SJSA1 (cell line): ENCODE results near the gene GRK1. TPM values are rescaled to one million over a fixed set of nuclear protein-coding genes. Genes with fewer than 3 reads are reported as not detected.
"Not testable (repeated sequence)": the region's sequence is repeated elsewhere in the genome, so short reads cannot be mapped to it uniquely, and the experiment has no call there.

Experiments used
- DNase-seq, 2 experiments: peaks; one replicate each; pipeline ENCODE4 v3.0.0-alpha.2; 2015 to 2020; ENCODE audit warnings: low spot score in 2 of 2, low read depth in 1 of 2
- H3K27ac ChIP-seq: fragments of 250-450 bp; sonication (Bioruptor Pico); 2 replicates; pipeline ENCODE4 v1.5.1; 2020; ENCODE audit warnings: mild to moderate bottlenecking, moderate library complexity
- H3K27me3 ChIP-seq: fragments of 250-450 bp; sonication (Bioruptor Pico); replicated peaks from 2 replicates; pipeline ENCODE4 v1.5.1; 2020; ENCODE audit warnings: mild to moderate bottlenecking, moderate library complexity
- H3K36me3 ChIP-seq: fragments of 250-450 bp; sonication (Bioruptor Pico); 2 replicates; pipeline ENCODE4 v1.5.1; 2020; ENCODE audit warnings: mild to moderate bottlenecking
- H3K4me1 ChIP-seq: fragments of 250-450 bp; sonication (Bioruptor Pico); replicated peaks from 2 replicates; pipeline ENCODE4 v1.6.1; 2021; ENCODE audit warnings: mild to moderate bottlenecking
- H3K4me3 ChIP-seq: fragments of 250-450 bp; sonication (Bioruptor Pico); 2 replicates; pipeline ENCODE4 v1.5.1; 2020; ENCODE audit warnings: mild to moderate bottlenecking
- H3K9me3 ChIP-seq: fragments of 250-450 bp; sonication (Bioruptor Pico); replicated peaks from 2 replicates; pipeline ENCODE4 v1.5.1; 2020; ENCODE audit warnings: mild to moderate bottlenecking
- total RNA-seq: library from RNA; depleted of rRNA; stranded (reverse); fragments of >200 nt; shearing (Covaris generic); gene quantifications from 2 replicates; pipeline ENCODE4 v1.2.3, GENCODE V29; 2014

GRK1 gene
- total RNA-seq, 1 experiment from 2014 or later: 0.08 TPM

- H3K9me3 ChIP-seq, H3K4me3 ChIP-seq, H3K27ac ChIP-seq, H3K36me3 ChIP-seq, DNase-seq: not testable (repeated sequence)
- peaks cover 33% of the 10 kb centered on the region for H3K27me3 ChIP-seq
- peaks cover 16% of the 10 kb centered on the region for H3K4me1 ChIP-seq
These were observed 78.6 kb downstream of the GRK1 start for GRCh38 chr13:113745500-113746142.

DNA sequence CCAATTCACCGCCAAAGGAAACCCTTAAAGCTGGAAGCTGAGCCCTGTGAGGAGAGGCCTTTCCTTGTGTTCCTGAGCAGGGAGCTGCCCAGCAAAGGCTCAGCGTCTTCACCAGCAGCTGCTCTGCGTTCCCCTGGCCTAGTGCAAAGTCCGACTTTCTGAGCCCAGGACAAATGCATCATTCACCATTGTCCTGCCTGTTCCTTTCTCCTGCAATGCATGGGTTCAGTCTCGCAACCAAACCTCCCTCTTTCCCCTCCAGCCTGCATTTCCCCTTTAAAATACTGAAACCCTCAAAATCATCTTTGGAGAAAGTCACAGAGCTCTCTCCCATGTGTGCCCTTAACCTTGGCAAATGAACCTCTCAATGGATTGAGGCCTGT is 79.1 kb downstream of the GRK1 start:
- H3K4me3 ChIP-seq: no peak overlapping the region
- H3K27me3 ChIP-seq: peaks cover 32% of the 10 kb centered on the region
- H3K4me1 ChIP-seq: peaks cover 16% of the 10 kb centered on the region
- H3K36me3 ChIP-seq: no peaks in the 10 kb centered on the region
- H3K27ac ChIP-seq: no peak overlapping the region
- no peak for DNase-seq
- H3K9me3 ChIP-seq: peaks cover 12% of the 10 kb centered on the region

- Histone ChIP-seq H3K4me3 (no peak overlapping the region), H3K27ac (no peak overlapping the region), H3K36me3 (no peaks in the 10 kb centered on the region), H3K4me1 (peaks cover 11% of the 10 kb centered on the region), H3K9me3 (peaks cover 18% of the 10 kb centered on the region), H3K27me3 (peaks cover 27% of the 10 kb centered on the region)
- DNase-seq: no peak
These were observed 79.7 kb downstream of the GRK1 start for GRCh38 chr13:113746671-113747070.

DNA sequence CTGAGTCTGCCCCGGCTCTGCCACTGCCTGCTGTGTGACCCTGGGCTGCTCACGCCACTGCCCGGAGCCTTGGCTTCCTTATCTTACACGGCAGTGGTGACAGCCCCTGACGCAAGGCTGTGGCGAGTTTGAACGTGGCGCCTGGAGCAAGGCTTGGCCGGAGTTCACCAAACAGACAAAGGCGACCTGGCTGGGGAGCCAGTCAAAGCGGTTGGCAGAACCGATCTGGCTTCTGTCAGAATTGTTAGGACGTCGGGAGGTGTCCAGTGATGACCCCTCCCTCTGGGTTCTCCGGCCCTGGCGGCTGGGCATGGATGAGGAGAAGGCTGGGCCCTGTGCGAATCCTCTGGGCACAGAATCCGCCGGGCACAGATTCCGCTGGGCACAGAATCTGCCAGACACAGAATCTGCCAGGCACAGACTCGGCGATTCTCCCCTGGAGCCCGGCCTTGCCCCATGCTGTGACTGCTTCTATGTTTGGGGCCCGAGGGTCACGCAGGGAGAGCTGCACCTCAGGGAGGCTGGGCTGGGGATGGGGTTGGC is 80.3 kb downstream of the GRK1 start:
- H3K36me3 ChIP-seq: no peaks in the 10 kb centered on the region

DNA sequence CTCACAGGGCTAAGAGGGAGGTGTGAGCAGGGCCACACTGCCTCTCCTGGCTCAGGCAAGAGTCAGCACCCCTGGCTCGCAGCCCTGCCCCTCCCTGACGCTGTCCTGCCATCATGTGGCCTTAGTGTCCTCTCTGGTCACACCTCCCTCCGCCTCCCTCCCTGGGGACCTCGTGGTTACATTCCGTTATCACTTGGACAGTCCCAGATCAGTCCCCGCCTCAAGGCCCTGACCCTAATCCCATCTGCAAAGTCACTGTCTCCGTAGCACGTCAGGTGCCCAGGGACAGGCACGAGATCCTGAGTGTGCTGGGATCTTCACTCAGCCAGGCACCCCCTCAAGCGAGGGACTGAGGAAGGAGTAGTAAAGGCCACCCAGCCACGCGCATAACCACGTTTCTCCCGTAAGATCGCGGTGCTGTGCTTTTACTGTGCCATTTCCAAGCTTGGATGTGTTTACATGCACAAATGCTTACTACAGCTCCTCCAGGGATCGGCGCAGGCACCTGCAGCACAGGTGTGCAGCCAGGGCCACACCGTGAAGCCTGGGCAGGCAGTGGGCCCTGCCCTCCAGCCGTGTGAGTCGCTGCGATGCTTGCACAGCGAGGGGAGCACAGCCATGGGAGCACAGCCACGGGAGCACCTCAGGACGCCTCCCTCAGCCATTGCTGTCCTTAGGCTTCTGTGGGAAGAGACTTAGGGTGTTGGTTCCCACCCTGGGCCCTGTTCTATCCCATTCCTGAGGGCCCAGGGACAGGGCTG is 81.3 kb downstream of the GRK1 start:
- DNase-seq: no peak
- H3K9me3 ChIP-seq: peaks cover 18% of the 10 kb centered on the region
- no peaks in the 10 kb centered on the region for H3K4me1 ChIP-seq
- no peak overlapping the region for H3K4me3 ChIP-seq
- peaks cover 24% of the 10 kb centered on the region; the same call in 1 of the 2 replicates for H3K27me3 ChIP-seq
- H3K36me3 ChIP-seq: no peaks in the 10 kb centered on the region
- H3K27ac ChIP-seq: no peak overlapping the region

More for the DNA sequence above, 80.3 kb downstream of the GRK1 start:
- no peak for DNase-seq
- H3K9me3 ChIP-seq: peaks cover 18% of the 10 kb centered on the region
- no peak overlapping the region for H3K4me3 ChIP-seq
- H3K4me1 ChIP-seq: peaks cover 4% of the 10 kb centered on the region
- H3K27me3 ChIP-seq: peaks cover 20% of the 10 kb centered on the region
- H3K27ac ChIP-seq: no peak overlapping the region

- H3K4me1 ChIP-seq: no peaks in the 10 kb centered on the region
- peaks cover 18% of the 10 kb centered on the region for H3K9me3 ChIP-seq
- H3K27me3 ChIP-seq: peaks cover 29% of the 10 kb centered on the region
- H3K36me3 ChIP-seq: no peaks in the 10 kb centered on the region
- H3K27ac ChIP-seq: no peak overlapping the region
- no peak overlapping the region for H3K4me3 ChIP-seq
- no peak for DNase-seq
These were observed 81.9 kb downstream of the GRK1 start for GRCh38 chr13:113748862-113749451.

GRCh38 chr13:113749507-113749906 is 82.5 kb downstream of the GRK1 start:
- DNase-seq: no peak
- no peaks in the 10 kb centered on the region for H3K4me1 ChIP-seq
- no peaks in the 10 kb centered on the region for H3K36me3 ChIP-seq
- H3K27ac ChIP-seq: no peak overlapping the region
- H3K4me3 ChIP-seq: no peak overlapping the region
- H3K9me3 ChIP-seq: peaks cover 18% of the 10 kb centered on the region
- peaks cover 30% of the 10 kb centered on the region for H3K27me3 ChIP-seq

GRCh38 chr13:113749967-113750366 is 82.9 kb downstream of the GRK1 start:
- Histone ChIP-seq H3K4me3 (no peak overlapping the region), H3K27ac (no peak overlapping the region), H3K9me3 (peaks cover 18% of the 10 kb centered on the region), H3K36me3 (no peaks in the 10 kb centered on the region), H3K4me1 (no peaks in the 10 kb centered on the region), H3K27me3 (peaks cover 27% of the 10 kb centered on the region)
- DNase-seq: no peak

- H3K4me1 ChIP-seq: no peaks in the 10 kb centered on the region
- H3K4me3 ChIP-seq: no peak overlapping the region
- peaks cover 18% of the 10 kb centered on the region for H3K9me3 ChIP-seq
- H3K36me3 ChIP-seq: no peaks in the 10 kb centered on the region
- DNase-seq: no peak
- H3K27ac ChIP-seq: no peak overlapping the region
- H3K27me3 ChIP-seq: peaks cover 26% of the 10 kb centered on the region
These were observed 83.8 kb downstream of the GRK1 start for GRCh38 chr13:113750554-113751399.

DNA sequence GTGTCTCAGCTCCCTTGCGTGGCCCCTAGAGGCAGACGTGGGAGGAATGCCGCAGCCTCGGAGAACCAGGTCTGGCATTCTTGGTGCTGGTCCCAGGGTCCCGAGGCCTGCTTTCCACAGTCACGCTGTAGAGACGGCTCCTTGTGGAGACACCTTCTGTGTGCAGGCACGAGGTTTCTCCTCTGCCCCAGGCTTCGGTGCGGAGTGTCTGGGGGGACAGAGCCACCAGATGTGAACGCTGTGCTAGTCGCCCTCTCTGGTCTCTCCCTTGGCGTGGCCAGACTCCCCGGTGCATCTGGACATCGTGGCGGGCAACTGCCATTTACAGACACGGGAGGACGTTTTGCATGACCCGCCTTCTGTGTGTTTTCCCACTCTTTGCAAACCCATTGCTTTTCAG is 84.5 kb downstream of the GRK1 start:
- Histone ChIP-seq H3K27me3 (peaks cover 24% of the 10 kb centered on the region), H3K4me3 (no peak overlapping the region)
- DNase-seq: no peak

DNA sequence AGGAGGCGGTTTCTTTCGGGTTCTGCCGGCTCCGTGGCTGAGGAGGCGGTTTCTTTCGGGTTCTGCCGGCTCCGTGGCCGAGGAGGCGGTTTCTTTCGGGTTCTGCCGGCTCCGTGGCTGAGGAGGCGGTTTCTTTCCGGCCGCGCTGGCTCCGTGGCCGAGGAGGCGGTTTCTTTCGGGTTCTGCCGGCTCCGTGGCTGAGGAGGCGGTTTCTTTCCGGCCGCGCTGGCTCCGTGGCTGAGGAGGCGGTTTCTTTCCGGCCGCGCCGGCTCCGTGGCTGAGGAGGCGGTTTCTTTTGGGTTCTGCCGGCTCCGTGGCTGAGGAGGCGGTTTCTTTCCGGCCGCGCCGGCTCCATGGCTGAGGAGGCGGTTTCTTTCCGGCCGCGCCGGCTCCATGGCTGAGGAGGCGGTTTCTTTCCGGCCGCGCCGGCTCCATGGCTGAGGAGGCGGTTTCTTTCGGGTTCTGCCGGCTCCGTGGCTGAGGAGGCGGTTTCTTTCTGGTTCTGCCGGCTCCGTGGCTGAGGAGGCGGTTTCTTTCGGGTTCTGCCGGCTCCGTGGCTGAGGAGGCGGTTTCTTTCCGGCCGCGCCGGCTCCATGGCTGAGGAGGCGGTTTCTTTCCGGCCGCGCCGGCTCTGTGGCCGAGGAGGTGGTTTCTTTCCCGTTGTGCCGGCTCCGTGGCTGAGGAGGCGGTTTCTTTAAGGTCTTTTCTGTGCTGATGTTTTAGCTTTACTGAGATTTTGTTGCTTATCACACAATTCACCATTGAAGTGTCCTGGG is 85.4 kb downstream of the GRK1 start:
- H3K36me3 ChIP-seq, H3K4me1 ChIP-seq, H3K27ac ChIP-seq, H3K4me3 ChIP-seq, DNase-seq: not testable (repeated sequence)
- Histone ChIP-seq H3K27me3 (peaks cover 22% of the 10 kb centered on the region), H3K9me3 (peaks cover 18% of the 10 kb centered on the region)

More for the DNA sequence above, 84.5 kb downstream of the GRK1 start:
- Histone ChIP-seq H3K4me1 (no peaks in the 10 kb centered on the region), H3K36me3 (no peaks in the 10 kb centered on the region), H3K9me3 (peaks cover 18% of the 10 kb centered on the region), H3K27ac (no peak overlapping the region)

DNA sequence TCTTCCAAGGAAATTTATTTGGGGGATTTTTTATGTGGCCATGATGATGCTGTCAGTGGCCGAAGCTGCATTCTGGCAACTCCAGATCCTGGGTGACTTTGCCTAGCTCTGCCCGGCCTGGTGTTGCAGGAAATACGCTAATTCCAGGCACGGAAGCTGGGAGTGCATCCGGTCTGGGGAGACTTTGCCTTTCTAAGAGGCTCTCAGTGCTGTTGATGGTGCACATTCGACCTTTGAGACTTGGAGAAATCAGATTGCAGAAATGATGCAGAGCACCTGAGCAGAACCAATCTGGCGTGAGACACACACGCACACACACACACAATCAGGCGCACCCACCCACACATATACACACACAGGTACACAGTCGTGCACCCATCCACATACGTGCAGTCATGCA is 86.2 kb downstream of the GRK1 start:
- no peaks in the 10 kb centered on the region for H3K4me1 ChIP-seq
- no peak overlapping the region for H3K27ac ChIP-seq
- peaks cover 18% of the 10 kb centered on the region for H3K9me3 ChIP-seq
- no peak overlapping the region for H3K4me3 ChIP-seq
- DNase-seq: no peak
- H3K27me3 ChIP-seq: peaks cover 23% of the 10 kb centered on the region
- H3K36me3 ChIP-seq: no peaks in the 10 kb centered on the region

DNA sequence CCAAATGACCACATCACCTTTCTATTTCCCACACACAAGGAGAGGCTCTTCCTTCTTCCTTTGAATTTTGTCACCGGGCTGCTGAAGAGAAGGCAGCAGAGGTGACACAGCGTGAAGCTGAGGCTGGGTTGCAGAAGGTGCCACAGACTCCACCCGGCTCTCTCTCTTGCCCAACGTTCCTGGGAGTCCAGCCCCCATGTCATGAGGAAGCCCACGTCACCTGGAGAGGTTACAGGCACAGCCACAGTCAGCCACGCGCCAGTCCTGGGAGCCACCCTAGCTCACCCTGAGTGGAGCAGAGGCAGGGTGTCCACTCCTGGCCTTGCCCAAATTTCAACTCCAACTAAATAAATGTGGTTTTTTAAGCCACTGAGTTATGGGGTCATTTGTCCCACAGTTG is 87.2 kb downstream of the GRK1 start:
- H3K27me3 ChIP-seq: peaks cover 32% of the 10 kb centered on the region
- H3K4me1 ChIP-seq: peaks cover 7% of the 10 kb centered on the region
- no peak for DNase-seq
- no peak overlapping the region for H3K4me3 ChIP-seq
- H3K36me3 ChIP-seq: no peaks in the 10 kb centered on the region
- H3K27ac ChIP-seq: no peak overlapping the region
- H3K9me3 ChIP-seq: peaks cover 19% of the 10 kb centered on the region
